ENCODE results near the gene CLMN. TPM values are rescaled to one million over a fixed set of nuclear protein-coding genes. Genes with fewer than 3 reads are reported as not detected.

Gene CLMN
- total and polyA plus RNA-seq, 2 donors (not counting 1 experiment from before 2014, with no cell fraction given), result 9.6 to 51.5 TPM

- no peaks in the 10 kb centered on the region for H3K9me3 ChIP-seq (ENCODE audit: control extremely low read depth in 1 of 3, control insufficient read depth in 2 of 3, insufficient read depth in 1 of 3, low read length in 2 of 3)
- H3K79me2 ChIP-seq (ENCODE audit: control insufficient read depth, insufficient read depth, low read length), result peaks cover 19% of the 10 kb centered on the region
- 39% methylated on average over 12 of the region's 12 CpGs for whole genome bisulfite sequencing (ENCODE audit: insufficient coverage)
- H3K27ac Mint-ChIP-seq, result no peak overlapping the region
- peak overlapping the region; percentile 17 for H3K9ac ChIP-seq (ENCODE audit: low read length)
- peaks cover 11% of the 10 kb centered on the region for H4K20me1 ChIP-seq (ENCODE audit: control insufficient read depth, insufficient read depth, low read length, poor library complexity, severe bottlenecking)
- peaks cover 0 to 4% (median 0%) of the 10 kb centered on the region in 4 experiments for H3K27me3 ChIP-seq (replicated peaks in 1 of 4; ENCODE audit: control extremely low read depth in 1 of 4, control insufficient read depth in 3 of 4, insufficient read depth in 4 of 4, low read length in 3 of 4)
- H3K4me1 Mint-ChIP-seq, result peaks cover 66% of the 10 kb centered on the region
- TF ChIP-seq CTCF (IDR thresholded peaks at IDR 0.05), result no peak
- TF ChIP-seq EZH2 (IDR thresholded peaks at IDR 0.05; ENCODE audit: borderline replicate concordance, insufficient read depth, low read depth, low read length, poor library complexity, severe bottlenecking), result no peak
- DNase-seq, result no peak
- no peaks in the 10 kb centered on the region for H3K9me3 Mint-ChIP-seq (ENCODE audit: insufficient read depth)
- intact Hi-C loops (cut with micrococcal nuclease), result loop anchor here (5.0 kb wide), 1 partner anchor 33 kb away; no protein-coding TSS in a partner anchor
- no peak overlapping the region for H3K27ac ChIP-seq (ENCODE audit: low read length in 2 of 2)
- peak overlapping the region; percentile 17 for H3K4me3 Mint-ChIP-seq
- no peaks in the 10 kb centered on the region for H3K27me3 Mint-ChIP-seq
- ATAC-seq (ENCODE audit: low read depth), result peak; percentile 81
- no peak overlapping the region for H3K4me3 ChIP-seq (ENCODE audit: control extremely low read depth in 1 of 5, extremely low read depth in 1 of 5, insufficient read depth in 1 of 5, low read depth in 2 of 5, low read length in 4 of 5)
- H2AFZ ChIP-seq (ENCODE audit: insufficient read depth, low read depth, low read length, poor library complexity, severe bottlenecking), result peak overlapping the region; percentile 10
- POLR2A ChIA-PET, result interaction anchor here (0.7 kb wide), 1 partner anchor 9 kb away, joined by 3 read pairs; no protein-coding TSS in a partner anchor
- H3K36me3 ChIP-seq (replicated peaks in 1 of 2; ENCODE audit: control extremely low read depth in 1 of 2, control insufficient read depth in 1 of 2, extremely low read depth in 1 of 2, insufficient read depth in 2 of 2, low read length in 1 of 2), result no peaks in the 10 kb centered on the region
- peak overlapping the region; percentile 42 for H3K4me2 ChIP-seq (replicated peaks; ENCODE audit: low read depth, low read length, poor library complexity, severe bottlenecking)
- CTCF ChIA-PET, result no interaction called here
- peaks cover 36 to 51% of the 10 kb centered on the region in 2 donors for H3K4me1 ChIP-seq (ENCODE audit: control insufficient read depth in 2 of 2, insufficient read depth in 2 of 2, low read length in 2 of 2)
Observed at GRCh38 chr14:95300002-95300696, 19.6 kb downstream of the CLMN start.

GRCh38 chr14:95299271-95299670, 20.4 kb downstream of the CLMN start:
- peaks cover 36 to 51% of the 10 kb centered on the region in 2 donors for H3K4me1 ChIP-seq (ENCODE audit: control insufficient read depth in 2 of 2, insufficient read depth in 2 of 2, low read length in 2 of 2)
- Mint-ChIP-seq H3K9me3 (ENCODE audit: insufficient read depth) (no peaks in the 10 kb centered on the region), H3K27me3 (no peaks in the 10 kb centered on the region), H3K4me3 (no peak overlapping the region), H3K27ac (no peak overlapping the region), H3K4me1 (peaks cover 68% of the 10 kb centered on the region)
- ATAC-seq (ENCODE audit: low read depth) (no peak), DNase-seq (no peak)
- ChIA-PET POLR2A (no interaction called here), CTCF (no interaction called here)
- H4K20me1 ChIP-seq (ENCODE audit: control insufficient read depth, insufficient read depth, low read length, poor library complexity, severe bottlenecking), result peaks cover 11% of the 10 kb centered on the region
- no peak overlapping the region for H2AFZ ChIP-seq (ENCODE audit: insufficient read depth, low read depth, low read length, poor library complexity, severe bottlenecking)
- peaks cover 19% of the 10 kb centered on the region for H3K79me2 ChIP-seq (ENCODE audit: control insufficient read depth, insufficient read depth, low read length)
- no peak overlapping the region for H3K9ac ChIP-seq (ENCODE audit: low read length)
- H3K4me3 ChIP-seq (ENCODE audit: control extremely low read depth in 1 of 5, extremely low read depth in 1 of 5, insufficient read depth in 1 of 5, low read depth in 2 of 5, low read length in 4 of 5), result no peak overlapping the region
- H3K27ac ChIP-seq (ENCODE audit: low read length in 2 of 2), result no peak overlapping the region
- intact Hi-C loops (cut with micrococcal nuclease), result no loop called here
- 85% methylated on average over 3 of the region's 5 CpGs for WGBS (ENCODE audit: insufficient coverage)
- no peak overlapping the region for H3K4me2 ChIP-seq (replicated peaks; ENCODE audit: low read depth, low read length, poor library complexity, severe bottlenecking)
- H3K36me3 ChIP-seq (replicated peaks in 1 of 2; ENCODE audit: control extremely low read depth in 1 of 2, control insufficient read depth in 1 of 2, extremely low read depth in 1 of 2, insufficient read depth in 2 of 2, low read length in 1 of 2), result no peaks in the 10 kb centered on the region
- H3K27me3 ChIP-seq (replicated peaks in 1 of 4; ENCODE audit: control extremely low read depth in 1 of 4, control insufficient read depth in 3 of 4, insufficient read depth in 4 of 4, low read length in 3 of 4), result peaks cover 0 to 4% (median 0%) of the 10 kb centered on the region in 4 experiments
- H3K9me3 ChIP-seq (ENCODE audit: control extremely low read depth in 1 of 3, control insufficient read depth in 2 of 3, insufficient read depth in 1 of 3, low read length in 2 of 3), result peaks cover 0 to 5% (median 0%) of the 10 kb centered on the region in 3 donors
- no peak for TF ChIP-seq EZH2 (IDR thresholded peaks at IDR 0.05; ENCODE audit: borderline replicate concordance, insufficient read depth, low read depth, low read length, poor library complexity, severe bottlenecking)
- no peak for TF ChIP-seq CTCF (IDR thresholded peaks at IDR 0.05)
